ENCODE data around the gene ASPHD1.

- TF ChIP-seq, protein P1, sequence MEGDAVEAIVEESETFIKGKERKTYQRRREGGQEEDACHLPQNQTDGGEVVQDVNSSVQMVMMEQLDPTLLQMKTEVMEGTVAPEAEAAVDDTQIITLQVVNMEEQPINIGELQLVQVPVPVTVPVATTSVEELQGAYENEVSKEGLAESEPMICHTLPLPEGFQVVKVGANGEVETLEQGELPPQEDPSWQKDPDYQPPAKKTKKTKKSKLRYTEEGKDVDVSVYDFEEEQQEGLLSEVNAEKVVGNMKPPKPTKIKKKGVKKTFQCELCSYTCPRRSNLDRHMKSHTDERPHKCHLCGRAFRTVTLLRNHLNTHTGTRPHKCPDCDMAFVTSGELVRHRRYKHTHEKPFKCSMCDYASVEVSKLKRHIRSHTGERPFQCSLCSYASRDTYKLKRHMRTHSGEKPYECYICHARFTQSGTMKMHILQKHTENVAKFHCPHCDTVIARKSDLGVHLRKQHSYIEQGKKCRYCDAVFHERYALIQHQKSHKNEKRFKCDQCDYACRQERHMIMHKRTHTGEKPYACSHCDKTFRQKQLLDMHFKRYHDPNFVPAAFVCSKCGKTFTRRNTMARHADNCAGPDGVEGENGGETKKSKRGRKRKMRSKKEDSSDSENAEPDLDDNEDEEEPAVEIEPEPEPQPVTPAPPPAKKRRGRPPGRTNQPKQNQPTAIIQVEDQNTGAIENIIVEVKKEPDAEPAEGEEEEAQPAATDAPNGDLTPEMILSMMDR (conservative IDR thresholded peaks at IDR 0.05 in 1 of 2, IDR thresholded peaks at IDR 0.05 in 1 of 2; ENCODE audit: low read depth in 1 of 2, low read length in 2 of 2): no peak
- no peak for TF ChIP-seq EZH2 (IDR thresholded peaks at IDR 0.05; ENCODE audit: low read length, missing control alignments)
Observed at GRCh38 chr16:29871822-29872546, 28.3 kb upstream of the ASPHD1 start.
